Muscle of leg (tissue), 11 donors: ENCODE measurements around the gene ANXA8L1. TPM values are rescaled to one million over a fixed set of nuclear protein-coding genes. Genes with fewer than 3 reads are reported as not detected.
"Not testable (repeated sequence)": the region's sequence is repeated elsewhere in the genome, so short reads cannot be mapped to it uniquely, and the experiment has no call there.

ENCODE experiments used
- DNase-seq: peaks from one replicate; pipeline ENCODE4 v3.0.0; 2013
- H3K27ac ChIP-seq: one replicate; pipeline ENCODE4 v1.5.1; 2013; ENCODE audit warnings: mild to moderate bottlenecking, low read length, control low read depth
- H3K27me3 ChIP-seq: one replicate; pipeline ENCODE4 v1.6.1; 2013; ENCODE audit warnings: low read length; ENCODE audit not compliant: control insufficient read depth, insufficient read depth
- H3K36me3 ChIP-seq: one replicate; pipeline ENCODE4 v1.6.1; 2013; ENCODE audit warnings: low read length; ENCODE audit not compliant: control insufficient read depth, insufficient read depth
- H3K4me1 ChIP-seq: one replicate; pipeline ENCODE4 v1.6.1; 2013; ENCODE audit warnings: low read length; ENCODE audit not compliant: control insufficient read depth, insufficient read depth
- H3K4me3 ChIP-seq: one replicate; pipeline ENCODE4 v1.5.1; 2013; ENCODE audit warnings: low read length, control low read depth
- H3K9me3 ChIP-seq: replicated peaks from 2 replicates; pipeline ENCODE4 v1.6.1; 2013; ENCODE audit warnings: low read depth, low read length; ENCODE audit not compliant: control insufficient read depth
- WGBS: methylation state at CpG from one replicate; pipeline ENCODE4 v1.1.5; 2013; ENCODE audit warnings: missing lambda C conversion rate; ENCODE audit not compliant: insufficient coverage; 5-methylcytosine and 5-hydroxymethylcytosine counted together
- polyA plus RNA-seq, 8 donors: library from polyadenylated mRNA; unstranded; fragments of 120-200 nt; gene quantifications; one replicate each; pipeline versions ENCODE4 v1.2.1 to v1.2.3, GENCODE V29; 2013; ENCODE audit warnings: inconsistent platforms in 1 of 8, low replicate concordance in 1 of 8; ENCODE audit not compliant: insufficient read length in 8 of 8, insufficient read depth in 1 of 8
- total RNA-seq: library from RNA; stranded (reverse); fragments of 120-200 nt; gene quantifications from one replicate; pipeline ENCODE4 v1.2.4, GENCODE V29; 2013

Gene ANXA8L1
- total and polyA plus RNA-seq, 9 donors, result 0.15 to 3.9 (median 0.32) TPM; not detected in 5

DNA sequence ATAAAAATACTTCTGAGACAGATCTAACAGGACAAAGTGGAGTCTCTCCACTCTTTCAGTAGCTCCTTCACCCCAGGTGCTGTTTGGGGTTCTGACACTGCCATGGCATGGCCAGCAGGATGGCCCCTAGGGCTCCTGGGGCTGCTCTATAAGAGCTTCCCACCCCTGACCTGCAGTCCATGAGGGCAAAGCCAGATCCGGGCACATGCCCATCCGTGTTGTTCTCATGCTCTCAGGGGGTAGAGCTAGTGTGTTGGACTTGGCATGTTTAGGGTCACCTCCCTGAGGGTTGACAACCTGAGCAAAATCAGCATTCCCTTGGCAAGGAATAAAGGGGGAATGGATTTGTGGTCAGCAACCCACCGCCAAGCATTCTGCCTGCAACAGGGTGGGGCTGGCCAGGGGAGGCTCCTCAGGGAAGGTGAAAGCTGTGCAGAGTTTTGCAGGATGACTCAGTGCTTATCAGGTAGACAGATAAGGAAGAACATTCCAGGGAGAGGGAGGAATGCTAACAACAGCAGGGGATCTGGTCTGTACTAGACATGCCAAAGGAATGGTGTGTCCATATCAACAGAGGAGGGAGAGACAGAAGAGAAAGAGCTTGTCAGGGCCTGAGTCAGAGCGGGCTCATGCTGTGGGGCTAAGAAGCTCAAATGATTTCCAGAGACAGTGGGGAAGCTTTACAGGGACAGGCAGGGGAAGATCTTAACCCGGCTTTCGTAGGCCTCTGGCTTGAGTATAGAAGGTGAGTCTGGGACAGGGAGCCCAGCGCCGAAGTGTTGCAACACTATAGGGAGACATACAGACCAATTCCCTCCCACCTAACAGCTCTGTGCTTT is 21.1 kb downstream of the ANXA8L1 start:
- not testable (repeated sequence) for H3K36me3 ChIP-seq, H3K27ac ChIP-seq, H3K4me3 ChIP-seq, H3K27me3 ChIP-seq, H3K9me3 ChIP-seq, DNase-seq, H3K4me1 ChIP-seq
- 80% methylated on average over 1 of the region's 8 CpGs for WGBS

DNA sequence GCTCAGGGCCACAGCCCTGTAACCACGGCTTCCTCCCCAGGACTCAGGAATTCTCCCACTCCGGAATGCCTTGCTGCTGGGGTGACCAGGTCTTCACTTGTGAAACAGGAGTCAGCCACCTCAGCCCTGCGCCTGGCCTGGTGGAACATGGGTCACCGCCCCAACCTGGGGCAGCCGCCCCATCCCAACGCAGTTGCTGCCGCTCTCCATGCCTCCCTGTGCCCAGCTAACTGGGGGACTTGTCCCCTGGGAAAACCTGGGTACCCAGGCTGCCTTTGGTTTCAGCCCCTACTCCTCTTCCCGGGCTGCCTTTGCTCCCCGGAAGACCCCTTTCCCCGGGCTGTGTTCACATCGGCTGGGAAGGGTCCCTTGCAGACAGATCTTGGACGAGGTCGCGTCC is 22.2 kb downstream of the ANXA8L1 start:
- H3K4me1 ChIP-seq, H3K9me3 ChIP-seq, H3K36me3 ChIP-seq, H3K27ac ChIP-seq, H3K4me3 ChIP-seq, H3K27me3 ChIP-seq: not testable (repeated sequence)
- 50% methylated on average over 2 of the region's 14 CpGs for WGBS
- DNase-seq, result peak; percentile 11

DNA sequence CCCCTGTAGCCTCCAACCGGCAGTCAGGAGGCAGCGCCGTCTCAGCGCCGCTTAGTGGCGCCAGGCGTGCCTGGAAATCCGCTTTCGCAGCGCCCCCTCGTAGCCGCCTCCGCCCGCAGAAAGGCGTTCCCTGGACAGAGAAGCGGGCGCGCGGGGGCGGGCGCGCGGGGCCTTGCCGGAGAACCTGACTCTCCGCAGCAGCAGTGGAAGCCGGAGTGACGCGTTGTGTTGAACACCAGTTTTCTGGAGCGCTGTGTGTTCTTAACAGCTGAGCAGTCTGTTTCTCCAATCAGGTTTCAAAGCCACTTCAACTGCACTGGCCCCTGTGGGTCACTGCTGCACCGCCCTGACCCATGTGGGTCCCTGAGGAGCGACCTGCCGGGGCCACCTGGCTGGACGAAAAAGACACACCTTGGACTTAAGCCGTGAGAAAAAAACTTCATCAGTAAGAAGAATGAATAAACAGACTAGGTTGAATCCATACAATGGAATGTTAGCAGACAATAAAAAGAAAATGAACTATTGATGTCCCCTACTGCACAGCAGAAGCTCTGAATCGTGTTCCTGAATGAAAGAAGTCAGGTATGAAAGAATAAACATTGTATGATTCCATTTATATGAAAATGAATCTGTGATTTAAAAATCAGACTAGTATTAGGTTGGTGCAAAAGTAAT is 22.8 kb downstream of the ANXA8L1 start:
- not testable (repeated sequence) for H3K27me3 ChIP-seq, H3K27ac ChIP-seq, H3K4me3 ChIP-seq, H3K36me3 ChIP-seq, H3K4me1 ChIP-seq, H3K9me3 ChIP-seq
- WGBS, result no CpG with 5 or more reads among the region's 35 CpGs
- peak; percentile 13 for DNase-seq

DNA sequence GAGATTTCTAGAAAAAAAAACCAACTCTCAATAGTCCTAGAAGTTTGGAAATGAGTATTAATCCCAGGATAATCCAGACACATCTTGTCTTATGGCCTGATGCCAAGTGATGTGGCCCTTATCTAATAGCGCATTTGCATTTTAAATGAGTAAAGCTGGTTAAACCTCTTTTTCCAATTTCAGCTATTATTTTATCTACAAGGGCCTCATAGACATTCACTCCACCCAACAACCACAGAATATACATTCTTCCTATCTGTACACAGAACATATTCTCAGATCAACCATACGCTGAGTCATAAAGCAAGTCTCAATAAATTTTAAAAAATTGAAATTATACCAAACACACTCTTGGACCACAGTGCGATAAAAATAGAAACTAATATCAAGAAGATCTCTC is 34.0 kb downstream of the ANXA8L1 start:
- H3K9me3 ChIP-seq, H3K27me3 ChIP-seq, H3K36me3 ChIP-seq, H3K27ac ChIP-seq, H3K4me1 ChIP-seq, H3K4me3 ChIP-seq, DNase-seq: not testable (repeated sequence)
- no CpG with 5 or more reads among the region's 3 CpGs for WGBS

DNA sequence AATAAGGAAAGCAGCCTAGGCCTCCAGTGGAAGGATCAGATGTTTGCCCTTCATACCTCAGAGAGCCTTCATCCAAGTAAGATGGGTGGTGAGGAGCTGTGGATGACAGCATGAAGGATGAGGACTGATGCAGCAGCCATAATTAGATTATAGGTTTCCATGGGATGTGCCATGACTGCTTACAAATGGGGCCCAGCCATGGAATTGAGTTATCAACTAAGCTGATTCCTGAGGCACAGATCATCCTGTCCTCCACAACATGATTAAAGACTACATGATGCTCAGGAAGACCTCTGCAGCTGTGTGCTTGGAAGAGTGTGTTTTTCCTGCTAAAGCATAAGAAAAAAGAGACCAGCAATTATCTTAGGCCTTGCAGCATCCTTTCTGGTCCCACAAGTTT is 35.5 kb downstream of the ANXA8L1 start:
- H3K9me3 ChIP-seq, H3K27ac ChIP-seq, H3K36me3 ChIP-seq, H3K4me1 ChIP-seq, H3K4me3 ChIP-seq, DNase-seq, H3K27me3 ChIP-seq: not testable (repeated sequence)

DNA sequence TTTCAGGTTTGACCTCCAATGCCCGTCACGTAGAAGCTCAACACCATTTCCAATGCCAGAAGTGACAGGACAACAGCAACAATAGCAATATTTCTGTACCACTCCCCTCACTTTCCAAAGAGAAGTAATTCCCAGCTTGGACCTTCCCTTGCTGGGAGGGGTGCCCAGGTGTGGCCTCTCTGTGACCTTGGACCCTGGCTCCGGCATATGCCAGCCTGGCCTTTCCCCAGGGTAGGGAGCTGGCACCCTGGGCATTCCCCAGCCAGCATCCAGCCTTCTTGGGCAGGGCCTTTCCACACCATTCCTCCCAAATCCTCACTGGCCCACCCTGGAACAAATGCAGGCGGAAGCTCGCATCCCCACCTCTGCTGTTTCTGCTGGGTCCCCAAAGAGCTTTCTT is 37.1 kb downstream of the ANXA8L1 start:
- H3K36me3 ChIP-seq, DNase-seq, H3K27me3 ChIP-seq, H3K9me3 ChIP-seq, H3K4me1 ChIP-seq, H3K27ac ChIP-seq, H3K4me3 ChIP-seq: not testable (repeated sequence)
- WGBS, result no CpG with 5 or more reads among the region's 5 CpGs

DNA sequence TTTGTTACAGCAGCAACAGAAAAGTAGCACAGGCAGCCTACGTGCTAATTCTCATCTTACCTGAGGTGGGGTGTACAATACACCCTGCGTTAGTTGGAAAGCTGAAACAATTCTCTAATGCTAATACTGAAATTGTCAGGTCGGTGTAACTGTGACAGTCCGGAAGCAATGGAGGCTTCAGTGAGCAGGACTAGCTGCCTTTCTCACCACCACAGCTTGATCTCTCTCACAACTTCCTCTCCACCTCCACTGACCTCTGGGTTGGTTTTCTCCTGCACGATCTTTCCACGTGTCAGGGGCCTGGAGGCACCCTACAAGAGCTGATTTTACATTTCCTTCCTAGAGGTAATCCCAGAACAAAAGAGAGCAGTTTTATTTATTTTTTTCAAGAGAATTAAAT is 39.7 kb downstream of the ANXA8L1 start:
- not testable (repeated sequence) for DNase-seq, H3K4me3 ChIP-seq, H3K27me3 ChIP-seq, H3K36me3 ChIP-seq, H3K9me3 ChIP-seq, H3K4me1 ChIP-seq, H3K27ac ChIP-seq
- no CpG with 5 or more reads among the region's 6 CpGs for WGBS

DNA sequence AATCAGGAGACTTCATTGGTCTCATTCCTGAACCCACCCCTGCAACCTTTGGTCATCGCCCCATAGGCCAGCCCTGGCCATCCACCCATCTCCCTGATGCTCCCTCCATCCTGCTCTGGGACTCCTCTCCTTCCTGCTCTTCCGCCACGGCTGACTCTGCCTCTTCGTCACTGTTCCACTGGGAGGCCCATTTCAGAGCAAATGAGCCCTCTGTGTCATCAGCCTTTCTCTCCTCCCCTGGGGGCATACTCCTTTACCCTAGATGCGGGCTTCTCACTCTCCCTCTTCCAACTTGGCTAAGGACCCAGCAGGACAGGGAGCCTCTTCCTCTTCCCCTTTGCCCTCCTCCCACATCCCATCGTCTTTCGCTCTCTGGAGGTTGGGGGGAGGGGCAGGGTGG is 42.7 kb downstream of the ANXA8L1 start:
- WGBS, result 100% methylated on average over 1 of the region's 7 CpGs
- not testable (repeated sequence) for H3K27me3 ChIP-seq, H3K36me3 ChIP-seq, H3K4me1 ChIP-seq, H3K9me3 ChIP-seq, H3K4me3 ChIP-seq, H3K27ac ChIP-seq
- DNase-seq, result peak; percentile 8

DNA sequence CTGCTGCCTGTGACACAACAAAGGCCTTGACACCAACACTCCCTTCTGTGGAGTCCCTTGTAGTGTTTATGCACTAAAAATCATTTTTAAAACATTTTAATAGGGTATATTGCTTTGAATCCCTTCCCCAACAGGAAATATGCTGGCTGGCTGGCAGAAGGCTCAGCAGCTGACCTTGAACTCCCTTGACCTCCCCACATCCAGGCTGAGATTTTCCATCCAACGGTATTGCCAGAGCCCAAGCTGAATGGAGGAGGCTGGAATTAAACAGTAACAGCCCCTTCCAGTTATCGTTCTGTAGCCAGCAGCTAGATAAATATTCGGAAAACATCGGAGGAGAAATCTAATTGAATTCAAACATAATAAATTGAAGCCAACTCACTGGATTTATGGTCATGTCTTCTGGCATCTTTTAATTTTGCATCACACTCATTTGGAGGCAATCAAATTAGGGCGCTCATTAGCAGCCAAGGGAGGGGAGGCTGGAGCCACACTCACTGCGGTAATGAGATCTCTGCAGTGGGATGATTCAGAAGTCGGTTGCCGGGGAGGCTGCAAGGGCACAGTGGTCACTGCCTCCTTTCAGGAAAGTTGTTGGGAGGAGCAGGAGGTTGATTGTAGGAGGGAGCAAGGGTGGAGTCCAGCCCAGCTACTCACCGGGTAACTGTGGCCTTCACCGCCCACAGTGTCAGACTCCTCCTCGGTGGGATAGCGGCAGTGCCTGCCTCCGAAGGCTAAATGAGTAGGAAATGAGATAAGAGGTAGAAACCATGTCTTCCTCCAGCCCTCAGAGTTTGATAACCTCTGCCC is 44.2 kb downstream of the ANXA8L1 start:
- WGBS, result no CpG with 5 or more reads among the region's 13 CpGs
- H3K4me1 ChIP-seq, H3K4me3 ChIP-seq: not testable (repeated sequence)

DNA sequence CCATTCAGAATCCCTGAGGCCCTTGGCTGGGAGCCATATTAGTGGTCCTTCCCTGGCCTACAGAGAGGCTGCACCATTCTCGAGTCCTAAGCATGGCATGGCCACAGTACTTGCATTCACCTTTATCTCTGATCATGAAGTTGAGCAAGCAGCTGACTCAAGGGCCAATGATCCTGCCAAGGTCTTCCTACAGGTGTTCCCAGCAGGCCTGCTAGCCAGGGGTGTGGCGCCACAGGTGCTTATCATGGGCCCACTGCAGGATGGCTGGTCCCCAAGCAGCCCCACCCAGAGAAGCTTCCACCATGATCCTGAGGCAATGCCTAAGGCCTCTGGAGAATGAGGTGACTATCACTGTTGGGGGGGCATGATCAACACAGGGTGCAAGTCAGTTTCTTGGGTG is 48.0 kb downstream of the ANXA8L1 start:
- H3K9me3 ChIP-seq, DNase-seq, H3K36me3 ChIP-seq, H3K4me3 ChIP-seq, H3K27ac ChIP-seq, H3K4me1 ChIP-seq, H3K27me3 ChIP-seq: not testable (repeated sequence)
- no CpG with 5 or more reads among the region's 2 CpGs for WGBS

More for the DNA sequence above, 44.2 kb downstream of the ANXA8L1 start:
- H3K36me3 ChIP-seq, DNase-seq, H3K9me3 ChIP-seq, H3K27ac ChIP-seq, H3K27me3 ChIP-seq: not testable (repeated sequence)
